HG02610 (cell line): ENCODE measurements around the gene MYO16.
A peak's percentile ranks its signal among the peaks of the same experiment; 100 is the strongest.

ENCODE experiments used
- ATAC-seq: cut with Tn5 transposase; IDR thresholded peaks from one replicate; pipeline ENCODE4 v1.9.1; 2021; ENCODE audit warnings: mild to moderate bottlenecking, moderate library complexity; ENCODE audit not compliant: unreplicated experiment

Gene MYO16

GRCh38 chr13:108789476-108789875 lies 160.1 kb downstream of the MYO16 start:
- ATAC-seq = no peak

- no peak for ATAC-seq
These were observed 166.4 kb downstream of the MYO16 start for GRCh38 chr13:108795841-108796240.

GRCh38 chr13:108797354-108797753 lies 167.9 kb downstream of the MYO16 start:
- no peak for ATAC-seq

GRCh38 chr13:108807841-108808240 lies 178.4 kb downstream of the MYO16 start:
- no peak for ATAC-seq

GRCh38 chr13:108812165-108812564 lies 182.8 kb downstream of the MYO16 start:
- no peak for ATAC-seq

GRCh38 chr13:108812661-108813060 lies 183.2 kb downstream of the MYO16 start:
- no peak for ATAC-seq

GRCh38 chr13:108813587-108814170 lies 184.3 kb downstream of the MYO16 start:
- ATAC-seq = no peak

GRCh38 chr13:108816375-108816774 lies 187.0 kb downstream of the MYO16 start:
- ATAC-seq = no peak

GRCh38 chr13:108827646-108828045 lies 198.2 kb downstream of the MYO16 start:
- no peak for ATAC-seq

- ATAC-seq = no peak
These were observed 198.8 kb downstream of the MYO16 start for GRCh38 chr13:108828086-108828815.

- ATAC-seq = no peak
These were observed 201.5 kb downstream of the MYO16 start for GRCh38 chr13:108830916-108831315.

GRCh38 chr13:108833531-108833930 lies 204.1 kb downstream of the MYO16 start:
- ATAC-seq = no peak

- ATAC-seq = no peak
These were observed 204.8 kb downstream of the MYO16 start for GRCh38 chr13:108834193-108834592.

- ATAC-seq = no peak
These were observed 205.7 kb downstream of the MYO16 start for GRCh38 chr13:108835083-108835482.

GRCh38 chr13:108850691-108851090 lies 221.3 kb downstream of the MYO16 start:
- ATAC-seq = no peak

GRCh38 chr13:108851660-108852059 lies 222.2 kb downstream of the MYO16 start:
- ATAC-seq = no peak

GRCh38 chr13:108853031-108853430 lies 223.6 kb downstream of the MYO16 start:
- ATAC-seq = no peak

- ATAC-seq = peak; percentile 78
These were observed 226.5 kb downstream of the MYO16 start for GRCh38 chr13:108855737-108856387.

- ATAC-seq = no peak
These were observed 229.3 kb downstream of the MYO16 start for GRCh38 chr13:108858676-108859075.

- ATAC-seq = no peak
These were observed 230.0 kb downstream of the MYO16 start for GRCh38 chr13:108859197-108860012.

- no peak for ATAC-seq
These were observed 231.0 kb downstream of the MYO16 start for GRCh38 chr13:108860418-108860817.
